ENCODE measurements around the gene APOB.

The APOB gene

GRCh38 chr2:20977520-20978180, 66.2 kb downstream of the APOB start:
- no peak for DNase-seq (ENCODE audit: low spot score)

GRCh38 chr2:20976527-20976926, 67.3 kb downstream of the APOB start:
- no peak for DNase-seq (ENCODE audit: low spot score)

GRCh38 chr2:20972792-20973565, 70.9 kb downstream of the APOB start:
- DNase-seq (ENCODE audit: low spot score) = no peak

GRCh38 chr2:20972110-20972509, 71.8 kb downstream of the APOB start:
- DNase-seq (ENCODE audit: low spot score) = no peak

GRCh38 chr2:20970068-20970467, 73.8 kb downstream of the APOB start:
- no peak for DNase-seq (ENCODE audit: low spot score)

- DNase-seq (ENCODE audit: low spot score) = no peak
These were observed 77.7 kb downstream of the APOB start for GRCh38 chr2:20966061-20966595.

- DNase-seq (ENCODE audit: low spot score) = no peak
These were observed 78.7 kb downstream of the APOB start for GRCh38 chr2:20965221-20965620.

GRCh38 chr2:20963867-20964266, 80.0 kb downstream of the APOB start:
- no peak for DNase-seq (ENCODE audit: low spot score)

GRCh38 chr2:20962939-20963557, 80.8 kb downstream of the APOB start:
- peak; percentile 71 for DNase-seq (ENCODE audit: low spot score)

- no peak for DNase-seq (ENCODE audit: low spot score)
These were observed 82.0 kb downstream of the APOB start for GRCh38 chr2:20961858-20962257.

- no peak for DNase-seq (ENCODE audit: low spot score)
These were observed 83.9 kb downstream of the APOB start for GRCh38 chr2:20960003-20960402.

- no peak for DNase-seq (ENCODE audit: low spot score)
These were observed 84.6 kb downstream of the APOB start for GRCh38 chr2:20959252-20959651.

- DNase-seq (ENCODE audit: low spot score) = no peak
These were observed 85.9 kb downstream of the APOB start for GRCh38 chr2:20957788-20958525.

- peak; percentile 22 for DNase-seq (ENCODE audit: low spot score)
These were observed 88.4 kb downstream of the APOB start for GRCh38 chr2:20955277-20956026.

- DNase-seq (ENCODE audit: low spot score) = no peak
These were observed 90.6 kb downstream of the APOB start for GRCh38 chr2:20953146-20953824.
